GM18520 (cell line): ENCODE measurements around the gene MRPL19.

ENCODE experiments used
- ATAC-seq: cut with Tn5 transposase; IDR thresholded peaks from one replicate; pipeline ENCODE4 v1.9.1; 2021; ENCODE audit not compliant: unreplicated experiment

The MRPL19 gene

GRCh38 chr2:75646583-75647425 is at the start of gene MRPL19:
Gene MRPL19, plus strand, starts transcription at chr2:75646783. Its CDS starts 25 bp downstream, at chr2:75646808.
- peak; percentile 93 for ATAC-seq

- no peak for ATAC-seq
These were observed 49.8 kb upstream of the MRPL19 start for GRCh38 chr2:75596784-75597183.

GRCh38 chr2:75597949-75598348 is 48.6 kb upstream of the MRPL19 start:
- no peak for ATAC-seq

- ATAC-seq = no peak
These were observed 47.9 kb upstream of the MRPL19 start for GRCh38 chr2:75598589-75599155.

- ATAC-seq = no peak
These were observed 46.0 kb upstream of the MRPL19 start for GRCh38 chr2:75600461-75601011.

GRCh38 chr2:75602724-75603342 is 43.8 kb upstream of the MRPL19 start:
- ATAC-seq = no peak

GRCh38 chr2:75603477-75603876 is 43.1 kb upstream of the MRPL19 start:
- no peak for ATAC-seq

- ATAC-seq = no peak
These were observed 42.1 kb upstream of the MRPL19 start for GRCh38 chr2:75604484-75604883.

GRCh38 chr2:75605770-75606529 is 40.6 kb upstream of the MRPL19 start:
- no peak for ATAC-seq

- ATAC-seq = no peak
These were observed 39.7 kb upstream of the MRPL19 start for GRCh38 chr2:75606761-75607399.

GRCh38 chr2:75607400-75607798 is 39.2 kb upstream of the MRPL19 start:
- ATAC-seq = no peak

- ATAC-seq = no peak
These were observed 38.4 kb upstream of the MRPL19 start for GRCh38 chr2:75607988-75608683.

- no peak for ATAC-seq
These were observed 37.8 kb upstream of the MRPL19 start for GRCh38 chr2:75608684-75609333.

- no peak for ATAC-seq
These were observed 37.3 kb upstream of the MRPL19 start for GRCh38 chr2:75609334-75609689.

GRCh38 chr2:75609937-75610508 is 36.6 kb upstream of the MRPL19 start:
- no peak for ATAC-seq

- no peak for ATAC-seq
These were observed 35.9 kb upstream of the MRPL19 start for GRCh38 chr2:75610671-75611070.

GRCh38 chr2:75612108-75612861 is 34.3 kb upstream of the MRPL19 start:
- no peak for ATAC-seq

GRCh38 chr2:75612862-75613243 is 33.7 kb upstream of the MRPL19 start:
- ATAC-seq = no peak
